Mesodermal cell (in vitro differentiated cells): ENCODE results near the gene SERPINA1.
"Not testable (repeated sequence)": the region's sequence is repeated elsewhere in the genome, so short reads cannot be mapped to it uniquely, and the experiment has no call there.

Source experiments
- H3K27ac ChIP-seq: 2 replicates; pipeline ENCODE4 v1.7.0; 2013; ENCODE audit warnings: mild to moderate bottlenecking, low read depth, low read length, moderate library complexity; ENCODE audit not compliant: severe bottlenecking
- H3K36me3 ChIP-seq: 2 replicates; pipeline ENCODE4 v1.7.1; 2013; ENCODE audit warnings: mild to moderate bottlenecking, low read length, moderate library complexity; ENCODE audit not compliant: control insufficient read depth, insufficient read depth
- H3K4me1 ChIP-seq: one replicate; pipeline ENCODE4 v1.7.1; 2013; ENCODE audit warnings: mild to moderate bottlenecking, low read length; ENCODE audit not compliant: insufficient read depth, control insufficient read depth, poor library complexity, severe bottlenecking
- H3K4me3 ChIP-seq: 2 replicates; pipeline ENCODE4 v1.7.0; 2013; ENCODE audit warnings: low read length, control low read depth, mild to moderate bottlenecking; ENCODE audit not compliant: insufficient read depth, poor library complexity, severe bottlenecking; ENCODE audit errors: extremely low read depth
- H3K9me3 ChIP-seq: 2 replicates; pipeline ENCODE4 v1.7.1; 2013; ENCODE audit warnings: mild to moderate bottlenecking, low read length, moderate library complexity; ENCODE audit not compliant: control insufficient read depth
- WGBS, 2 experiments: methylation state at CpG; one replicate each; pipeline ENCODE4 v1.1.5; 2013; ENCODE audit warnings: missing lambda C conversion rate in 2 of 2; ENCODE audit not compliant: insufficient coverage in 2 of 2; 5-methylcytosine and 5-hydroxymethylcytosine counted together

The SERPINA1 gene

DNA sequence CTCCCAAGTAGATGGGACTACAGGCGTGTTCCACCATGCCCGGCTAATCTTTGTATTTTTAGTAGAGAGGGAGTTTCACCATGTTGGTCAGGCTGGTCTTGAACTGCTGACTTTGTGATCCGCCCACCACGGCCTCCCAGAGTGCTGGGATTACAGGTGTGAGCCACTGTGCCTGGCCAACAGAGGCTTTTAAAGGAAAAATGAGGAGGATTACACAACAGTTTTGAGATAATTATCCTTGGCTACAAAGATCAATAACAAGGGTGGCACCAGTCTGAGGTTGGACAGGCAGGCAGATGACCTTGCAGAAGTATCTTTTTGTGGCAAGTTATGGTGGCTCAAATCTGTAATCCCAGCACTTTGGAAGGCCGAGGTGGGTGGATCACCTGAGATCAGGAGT is 21.0 kb upstream of the SERPINA1 start:
- H3K27ac ChIP-seq, H3K4me3 ChIP-seq, H3K4me1 ChIP-seq, H3K36me3 ChIP-seq, H3K9me3 ChIP-seq: not testable (repeated sequence)
- 86 to 89% methylated on average over 4 of the region's 5 CpGs for WGBS, 2 experiments

DNA sequence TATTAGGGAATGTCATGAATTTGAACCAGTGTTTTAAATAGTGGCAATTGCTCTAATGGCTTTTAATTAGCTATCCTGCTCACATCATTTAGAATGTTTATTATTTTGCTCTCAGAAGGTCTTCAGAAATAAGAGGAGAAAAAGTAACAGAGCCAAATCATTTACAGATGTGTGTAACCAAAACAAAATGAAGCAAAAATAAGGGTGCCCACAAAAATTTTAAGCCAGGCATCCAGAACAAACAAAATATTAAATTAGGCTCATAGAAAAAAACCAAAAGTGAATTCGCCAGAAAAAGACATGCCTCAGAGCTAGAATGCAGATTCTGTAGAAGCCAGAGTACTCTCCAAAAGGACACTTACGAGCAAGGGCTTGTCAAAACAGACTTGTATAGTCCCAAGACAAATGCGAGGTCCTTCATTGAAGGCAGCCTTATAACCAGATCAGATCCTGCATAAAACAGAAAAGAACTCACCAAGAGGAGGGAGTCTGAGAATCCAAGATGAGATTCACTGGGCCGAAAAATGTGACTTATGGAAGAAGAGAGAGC is 20.2 kb upstream of the SERPINA1 start:
- no peaks in the 10 kb centered on the region for H3K36me3 ChIP-seq

DNA sequence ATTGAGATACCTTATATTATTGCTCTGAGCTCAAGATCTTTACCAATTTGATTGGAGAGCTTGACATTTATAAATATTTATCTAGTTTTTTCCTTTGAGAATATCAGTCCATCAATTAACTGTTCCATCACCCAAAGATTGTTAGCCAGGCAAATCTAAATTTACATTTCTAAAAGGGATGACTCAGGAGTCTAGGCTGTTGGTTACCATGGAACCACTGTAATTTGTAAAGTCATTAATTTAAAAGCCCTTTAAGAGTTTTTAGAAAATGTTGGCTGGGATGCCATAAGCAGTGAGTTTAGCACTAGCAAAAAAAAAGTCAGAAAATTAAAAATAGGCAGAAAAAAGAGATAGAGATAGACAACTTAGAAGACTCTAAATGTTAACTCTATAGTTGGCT is 19.5 kb upstream of the SERPINA1 start:
- no peak overlapping the region for H3K4me3 ChIP-seq
- no peaks in the 10 kb centered on the region for H3K4me1 ChIP-seq
- H3K36me3 ChIP-seq: no peaks in the 10 kb centered on the region
- H3K27ac ChIP-seq: no peak overlapping the region
- no peaks in the 10 kb centered on the region for H3K9me3 ChIP-seq

More for the DNA sequence above, 20.2 kb upstream of the SERPINA1 start:
- WGBS, 2 experiments: 90 to 91% methylated on average over 2 to 3 of the region's 4 CpGs
- Histone ChIP-seq H3K4me3 (no peak overlapping the region), H3K4me1 (no peaks in the 10 kb centered on the region), H3K9me3 (no peaks in the 10 kb centered on the region), H3K27ac (no peak overlapping the region)

DNA sequence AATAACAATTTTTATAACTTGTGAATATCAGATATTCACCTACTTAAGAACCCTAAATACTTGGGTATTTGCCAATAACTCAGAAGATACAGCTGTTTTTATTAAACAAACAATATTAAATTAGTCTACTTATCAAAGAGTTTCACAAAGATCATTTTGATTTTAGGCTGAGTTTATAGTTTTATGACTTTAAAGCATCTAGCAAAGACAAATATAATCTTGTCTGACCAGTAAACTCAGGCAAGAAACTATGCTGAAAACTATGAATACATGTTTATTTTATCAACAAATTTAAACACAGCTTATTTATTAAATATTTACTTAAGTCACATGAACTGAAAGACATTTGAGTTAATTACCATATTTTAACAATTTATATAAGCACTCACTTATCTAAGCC is 18.5 kb upstream of the SERPINA1 start:
- no peaks in the 10 kb centered on the region for H3K9me3 ChIP-seq
- H3K4me1 ChIP-seq: no peaks in the 10 kb centered on the region
- no peaks in the 10 kb centered on the region for H3K36me3 ChIP-seq
- no peak overlapping the region for H3K4me3 ChIP-seq
- H3K27ac ChIP-seq: no peak overlapping the region

DNA sequence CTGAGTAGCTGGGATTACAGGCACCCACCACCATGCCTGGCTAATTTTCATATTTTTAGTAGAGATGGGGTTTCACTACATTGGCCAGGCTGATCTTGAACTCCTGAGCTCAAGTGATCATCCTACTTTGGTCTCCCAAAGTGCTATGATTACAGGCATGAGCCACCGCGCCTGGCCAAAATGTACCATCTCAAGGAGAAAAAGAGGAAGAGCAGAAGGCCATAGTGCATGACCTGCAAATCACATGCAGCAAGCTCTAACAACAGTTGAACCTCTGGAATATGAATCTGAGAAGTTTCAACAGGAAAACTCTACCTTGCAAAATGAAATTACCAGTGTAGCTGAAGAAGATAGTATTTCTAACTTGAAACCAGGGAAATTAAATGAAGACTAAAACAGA is 17.1 kb upstream of the SERPINA1 start:
- Histone ChIP-seq H3K4me3 (no peak overlapping the region), H3K36me3 (no peaks in the 10 kb centered on the region), H3K4me1 (no peaks in the 10 kb centered on the region), H3K27ac (no peak overlapping the region), H3K9me3 (no peaks in the 10 kb centered on the region)
- 83 to 95% methylated on average over 2 of the region's 2 CpGs for WGBS, 2 experiments

DNA sequence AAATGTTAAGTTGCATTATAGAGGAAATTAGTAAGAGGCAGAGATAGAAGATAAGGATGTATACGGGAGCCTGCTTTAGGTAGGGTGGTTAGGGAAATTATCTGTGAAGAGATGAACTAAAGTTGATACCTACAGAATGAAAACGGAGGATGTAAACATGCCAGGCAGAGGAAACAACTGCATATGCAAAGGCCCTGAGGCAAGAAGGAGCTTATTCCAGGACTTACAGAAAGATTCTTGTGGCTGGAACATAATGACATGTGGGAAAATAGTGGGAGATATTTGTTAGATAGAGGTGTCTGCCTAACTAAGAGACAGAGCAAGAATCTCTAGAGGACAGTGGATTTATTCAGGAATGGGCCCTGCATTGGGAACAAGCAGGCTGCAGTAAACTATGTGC is 16.2 kb upstream of the SERPINA1 start:
- no peaks in the 10 kb centered on the region for H3K4me1 ChIP-seq
- H3K27ac ChIP-seq: no peak overlapping the region
- H3K4me3 ChIP-seq: no peak overlapping the region
- H3K36me3 ChIP-seq: no peaks in the 10 kb centered on the region
- no peaks in the 10 kb centered on the region for H3K9me3 ChIP-seq
- 78 to 81% methylated on average over 2 of the region's 2 CpGs for WGBS, 2 experiments

DNA sequence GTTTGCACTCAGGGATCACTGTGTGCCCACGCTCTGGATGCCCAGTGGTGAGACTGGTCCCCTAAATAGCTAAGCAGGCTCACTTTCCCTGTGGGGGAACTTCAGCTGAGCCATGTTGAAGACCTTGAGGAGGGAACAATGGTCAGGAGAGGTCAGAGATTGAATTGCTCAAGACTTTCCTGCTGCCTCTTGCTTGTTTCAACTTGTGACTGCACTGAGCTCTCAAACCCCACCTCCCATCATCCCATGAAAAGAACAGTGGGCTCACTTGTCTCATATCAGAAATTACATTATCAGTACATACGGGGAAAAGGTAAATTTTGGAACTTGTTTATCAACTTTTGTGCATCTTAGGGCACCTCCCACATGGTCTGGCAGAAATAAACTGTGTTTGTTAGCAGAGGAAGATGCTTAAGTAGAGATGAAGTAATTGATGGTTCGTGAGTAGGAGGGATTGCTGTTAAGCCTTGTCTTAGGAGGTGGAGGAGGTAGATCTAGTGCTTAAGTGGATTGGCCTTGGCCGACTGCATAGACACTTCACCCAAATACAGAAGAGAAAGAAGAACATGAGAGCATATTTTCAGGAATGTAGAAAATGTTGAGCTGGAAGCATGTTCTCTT is 15.0 kb upstream of the SERPINA1 start:
- Histone ChIP-seq H3K36me3 (no peaks in the 10 kb centered on the region), H3K4me3 (no peak overlapping the region), H3K27ac (no peak overlapping the region), H3K9me3 (no peaks in the 10 kb centered on the region), H3K4me1 (no peaks in the 10 kb centered on the region)
- WGBS, 2 experiments: 82 to 86% methylated on average over 2 to 4 of the region's 4 CpGs

DNA sequence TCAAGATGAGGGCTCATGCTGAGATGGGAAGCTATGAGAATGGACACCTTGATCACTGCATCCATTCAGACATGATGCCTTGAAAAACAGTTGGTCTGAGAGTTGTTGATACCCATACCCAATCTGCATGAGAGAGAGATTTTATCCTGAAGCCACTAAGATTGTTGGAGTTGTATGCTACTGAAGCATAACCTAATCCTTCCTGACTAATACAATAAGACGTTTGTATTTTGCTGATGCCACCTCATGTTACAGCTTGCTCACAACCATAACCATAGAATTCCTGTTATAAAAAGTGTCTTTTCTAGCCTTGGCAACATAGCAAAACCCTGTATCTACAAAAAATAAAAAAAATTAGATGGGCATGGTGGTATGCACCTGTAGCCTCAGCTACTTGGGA is 12.7 kb upstream of the SERPINA1 start:
- Histone ChIP-seq H3K36me3 (no peaks in the 10 kb centered on the region), H3K27ac (no peak overlapping the region), H3K4me1 (no peaks in the 10 kb centered on the region), H3K9me3 (no peaks in the 10 kb centered on the region), H3K4me3 (no peak overlapping the region)
- 100% methylated on average over 1 of the region's 1 CpG; no CpG with 5 or more reads in 1 of the 2 experiments for WGBS, 2 experiments

DNA sequence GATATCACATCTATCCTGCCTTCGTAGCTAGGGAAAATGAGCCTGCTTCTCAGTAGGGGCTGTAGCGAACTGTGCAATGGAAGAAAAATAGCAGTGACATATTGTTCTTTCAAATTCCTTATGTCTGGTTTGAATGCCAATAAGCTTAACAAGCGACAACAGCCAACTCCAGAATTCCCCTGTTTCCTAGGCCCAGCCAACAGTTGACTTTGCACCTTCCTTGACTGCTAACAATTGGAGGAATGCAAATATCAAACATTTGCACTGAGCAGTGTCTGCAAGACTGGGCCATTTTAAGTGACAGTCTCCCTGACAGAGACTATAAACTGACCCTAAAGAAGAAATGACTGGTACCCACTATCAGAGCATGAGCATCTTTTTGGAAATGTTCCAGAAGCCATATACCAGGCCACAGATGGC is 12.0 kb upstream of the SERPINA1 start:
- 61 to 94% methylated on average over 2 of the region's 3 CpGs for WGBS, 2 experiments
- H3K4me1 ChIP-seq: no peaks in the 10 kb centered on the region
- no peak overlapping the region for H3K27ac ChIP-seq
- H3K36me3 ChIP-seq: no peaks in the 10 kb centered on the region
- H3K4me3 ChIP-seq: no peak overlapping the region
- H3K9me3 ChIP-seq: no peaks in the 10 kb centered on the region

DNA sequence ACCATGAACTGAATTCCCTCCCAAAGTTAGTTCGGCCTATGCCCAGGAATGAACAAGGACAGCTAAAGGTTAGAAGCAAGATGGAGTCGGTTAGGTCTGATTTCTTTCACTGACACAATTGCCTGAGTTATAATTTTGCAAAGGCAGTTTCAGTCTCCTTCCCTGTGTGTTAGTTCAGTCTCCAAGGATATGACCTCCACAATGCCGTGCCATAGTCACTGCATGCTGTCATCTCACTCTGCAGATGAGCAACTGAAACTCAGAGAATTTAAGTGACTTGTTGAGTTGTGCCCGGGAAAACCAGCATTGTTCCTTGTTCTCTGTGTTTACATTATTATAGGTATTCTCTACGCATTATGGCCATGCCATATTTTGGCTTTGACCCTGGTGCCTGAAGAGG is 10.1 kb upstream of the SERPINA1 start:
- Histone ChIP-seq H3K4me3 (no peak overlapping the region), H3K27ac (no peak overlapping the region), H3K9me3 (no peaks in the 10 kb centered on the region), H3K36me3 (no peaks in the 10 kb centered on the region), H3K4me1 (no peaks in the 10 kb centered on the region)
- WGBS, 2 experiments: 88% methylated on average over 3 to 4 of the region's 5 CpGs

DNA sequence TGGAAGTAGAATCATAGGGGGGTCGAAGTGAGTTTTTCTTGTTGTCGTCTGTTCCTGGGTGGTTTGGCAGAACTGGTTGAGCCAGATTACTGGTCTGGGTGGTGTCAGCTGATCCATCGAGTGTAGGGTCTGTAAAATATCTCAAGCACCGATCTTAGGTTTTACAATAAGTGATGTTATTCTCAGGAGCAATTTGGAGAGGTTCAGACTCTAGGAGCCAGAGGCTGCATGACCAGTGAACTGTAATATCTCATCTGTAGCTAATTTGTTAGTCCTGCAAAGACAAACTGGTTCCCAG is 9.7 kb upstream of the SERPINA1 start:
- 43 to 53% methylated on average over 4 of the region's 4 CpGs for WGBS, 2 experiments
- Histone ChIP-seq H3K27ac (no peak overlapping the region), H3K4me1 (no peaks in the 10 kb centered on the region), H3K4me3 (no peak overlapping the region), H3K36me3 (no peaks in the 10 kb centered on the region), H3K9me3 (no peaks in the 10 kb centered on the region)
